Ovary (tissue), 3 donors: ENCODE data around the gene PTPN14.

Experiments used
- CTCF ChIP-seq, 3 donors: fragments of 450-650 bp in 2 of 3; fragments of 200-600 bp in 1 of 3; IDR thresholded peaks; one replicate each; pipeline versions ENCODE4 v1.5.1 to v1.8.0; 2016 to 2022; ENCODE audit warnings: antibody characterized with exemption in 3 of 3, mild to moderate bottlenecking in 1 of 3
- EP300 ChIP-seq: sonication (generic); formaldehyde crosslinking; IDR thresholded peaks from one replicate; pipeline ENCODE4 v1.6.1; 2017; ENCODE audit warnings: antibody characterized with exemption
- POLR2A ChIP-seq: fragments of 450-650 bp; IDR thresholded peaks from one replicate; pipeline ENCODE4 v1.6.1; 2017; ENCODE audit warnings: antibody characterized with exemption, mild to moderate bottlenecking, moderate library complexity
- donor health status: DM: no; HTN: no; CAD: no.

- no peak for TF ChIP-seq POLR2A
- no peak for TF ChIP-seq CTCF (IDR thresholded peaks at IDR 0.05)
- no peak for TF ChIP-seq EP300
Measured at GRCh38 chr1:214463596-214463995, 87.8 kb downstream of the PTPN14 start.
